RWPE2 (cell line): ENCODE results near the gene BRAT1.

Experiments
- ATAC-seq: fragments of 200-7000 bp; cut with Tn5 transposase; 3 replicates; pipeline ENCODE4 v1.9.1; 2021; ENCODE audit warnings: low read depth
- DNase-seq: peaks from one replicate; pipeline ENCODE4 v3.0.0-alpha.2; 2020; ENCODE audit warnings: low spot score
- H3K27ac ChIP-seq: fragments of 450-650 bp; 2 replicates; pipeline ENCODE4 v1.5.1; 2017; ENCODE audit warnings: mild to moderate bottlenecking; ENCODE audit not compliant: poor library complexity, severe bottlenecking
- H3K27me3 ChIP-seq: fragments of 250-450 bp; sonication (Bioruptor Pico); 2 replicates; pipeline ENCODE4 v1.5.1; 2021; ENCODE audit warnings: mild to moderate bottlenecking, moderate library complexity; ENCODE audit not compliant: insufficient read depth, poor library complexity, severe bottlenecking
- H3K36me3 ChIP-seq: fragments of 250-450 bp; sonication (Bioruptor Pico); 2 replicates; pipeline ENCODE4 v1.5.1; 2020; ENCODE audit warnings: low read depth, mild to moderate bottlenecking, moderate library complexity
- H3K4me1 ChIP-seq: fragments of 250-450 bp; sonication (Bioruptor Pico); 2 replicates; pipeline ENCODE4 v1.5.1; 2021; ENCODE audit warnings: mild to moderate bottlenecking, moderate library complexity; ENCODE audit not compliant: insufficient read depth, poor library complexity, severe bottlenecking
- H3K4me3 ChIP-seq: fragments of 250-450 bp; sonication (Bioruptor Pico); 2 replicates; pipeline ENCODE4 v1.5.1; 2021; ENCODE audit warnings: mild to moderate bottlenecking, moderate library complexity; ENCODE audit not compliant: severe bottlenecking
- H3K9me3 ChIP-seq: fragments of 250-450 bp; sonication (Bioruptor Pico); 2 replicates; pipeline ENCODE4 v1.5.1; 2021; ENCODE audit warnings: mild to moderate bottlenecking, moderate library complexity; ENCODE audit not compliant: severe bottlenecking
- TF ChIP-seq, protein P1 (sequence below): fragments of 450-650 bp; IDR thresholded peaks from one replicate; pipeline ENCODE4 v1.5.1; 2017; ENCODE audit warnings: mild to moderate bottlenecking, moderate library complexity; ENCODE audit not compliant: poor library complexity, severe bottlenecking

Gene BRAT1

DNA sequence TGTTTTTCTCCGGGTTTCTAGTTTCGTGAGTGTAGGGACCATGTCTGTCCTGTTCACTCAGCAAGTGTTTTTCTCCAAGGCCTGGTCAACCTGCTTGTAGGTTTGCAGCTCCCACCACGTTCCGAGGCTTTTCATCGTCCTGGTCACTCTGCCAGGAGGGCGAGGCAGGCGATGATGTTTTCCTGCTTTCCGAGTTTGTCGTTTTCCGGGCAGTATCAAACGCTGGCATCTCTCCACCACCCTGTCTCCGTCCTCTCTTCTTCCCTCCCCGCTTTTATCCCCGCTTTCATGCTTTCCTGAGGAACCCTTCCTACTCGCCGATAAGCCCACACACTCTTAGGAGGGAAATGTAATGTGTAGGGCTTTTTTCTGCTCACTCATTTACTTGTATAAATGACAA is 14.7 kb upstream of the BRAT1 start:
- H3K9me3 ChIP-seq, result no peaks in the 10 kb centered on the region
- H3K4me1 ChIP-seq, result peaks cover 5% of the 10 kb centered on the region

DNA sequence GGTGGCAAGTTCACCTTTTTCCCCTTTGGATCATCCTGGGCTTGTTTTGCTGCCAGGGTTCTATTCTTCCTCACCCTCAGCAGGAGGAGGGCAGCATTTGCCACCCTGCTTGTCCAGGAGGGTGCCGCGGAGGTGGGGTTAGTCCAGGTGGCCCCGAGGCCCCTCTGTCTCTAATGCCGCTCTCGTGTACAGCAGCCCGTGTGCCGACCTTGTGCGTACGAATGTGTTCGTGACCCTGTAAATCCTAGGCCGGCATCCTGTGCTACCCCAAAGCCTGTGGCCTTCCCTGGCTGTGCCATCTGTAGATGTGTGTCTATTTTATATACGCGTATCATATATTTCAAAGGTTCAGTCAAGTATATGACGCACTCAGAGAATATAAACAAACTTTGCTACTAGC is 14.1 kb upstream of the BRAT1 start:
- Histone ChIP-seq H3K4me3 (no peak overlapping the region), H3K27me3 (no peaks in the 10 kb centered on the region), H3K4me1 (peaks cover 5% of the 10 kb centered on the region), H3K36me3 (peaks cover 16% of the 10 kb centered on the region), H3K27ac (no peak overlapping the region), H3K9me3 (no peaks in the 10 kb centered on the region)
- TF ChIP-seq, protein P1, sequence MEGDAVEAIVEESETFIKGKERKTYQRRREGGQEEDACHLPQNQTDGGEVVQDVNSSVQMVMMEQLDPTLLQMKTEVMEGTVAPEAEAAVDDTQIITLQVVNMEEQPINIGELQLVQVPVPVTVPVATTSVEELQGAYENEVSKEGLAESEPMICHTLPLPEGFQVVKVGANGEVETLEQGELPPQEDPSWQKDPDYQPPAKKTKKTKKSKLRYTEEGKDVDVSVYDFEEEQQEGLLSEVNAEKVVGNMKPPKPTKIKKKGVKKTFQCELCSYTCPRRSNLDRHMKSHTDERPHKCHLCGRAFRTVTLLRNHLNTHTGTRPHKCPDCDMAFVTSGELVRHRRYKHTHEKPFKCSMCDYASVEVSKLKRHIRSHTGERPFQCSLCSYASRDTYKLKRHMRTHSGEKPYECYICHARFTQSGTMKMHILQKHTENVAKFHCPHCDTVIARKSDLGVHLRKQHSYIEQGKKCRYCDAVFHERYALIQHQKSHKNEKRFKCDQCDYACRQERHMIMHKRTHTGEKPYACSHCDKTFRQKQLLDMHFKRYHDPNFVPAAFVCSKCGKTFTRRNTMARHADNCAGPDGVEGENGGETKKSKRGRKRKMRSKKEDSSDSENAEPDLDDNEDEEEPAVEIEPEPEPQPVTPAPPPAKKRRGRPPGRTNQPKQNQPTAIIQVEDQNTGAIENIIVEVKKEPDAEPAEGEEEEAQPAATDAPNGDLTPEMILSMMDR, result no peak
- no peak for DNase-seq
- ATAC-seq, result no peak

More for the DNA sequence above, 14.7 kb upstream of the BRAT1 start:
- no peak for DNase-seq
- no peak overlapping the region for H3K4me3 ChIP-seq
- no peak for ATAC-seq
- TF ChIP-seq, protein P1, result no peak
- peaks cover 16% of the 10 kb centered on the region for H3K36me3 ChIP-seq
- no peak overlapping the region for H3K27ac ChIP-seq
- H3K27me3 ChIP-seq, result no peaks in the 10 kb centered on the region

DNA sequence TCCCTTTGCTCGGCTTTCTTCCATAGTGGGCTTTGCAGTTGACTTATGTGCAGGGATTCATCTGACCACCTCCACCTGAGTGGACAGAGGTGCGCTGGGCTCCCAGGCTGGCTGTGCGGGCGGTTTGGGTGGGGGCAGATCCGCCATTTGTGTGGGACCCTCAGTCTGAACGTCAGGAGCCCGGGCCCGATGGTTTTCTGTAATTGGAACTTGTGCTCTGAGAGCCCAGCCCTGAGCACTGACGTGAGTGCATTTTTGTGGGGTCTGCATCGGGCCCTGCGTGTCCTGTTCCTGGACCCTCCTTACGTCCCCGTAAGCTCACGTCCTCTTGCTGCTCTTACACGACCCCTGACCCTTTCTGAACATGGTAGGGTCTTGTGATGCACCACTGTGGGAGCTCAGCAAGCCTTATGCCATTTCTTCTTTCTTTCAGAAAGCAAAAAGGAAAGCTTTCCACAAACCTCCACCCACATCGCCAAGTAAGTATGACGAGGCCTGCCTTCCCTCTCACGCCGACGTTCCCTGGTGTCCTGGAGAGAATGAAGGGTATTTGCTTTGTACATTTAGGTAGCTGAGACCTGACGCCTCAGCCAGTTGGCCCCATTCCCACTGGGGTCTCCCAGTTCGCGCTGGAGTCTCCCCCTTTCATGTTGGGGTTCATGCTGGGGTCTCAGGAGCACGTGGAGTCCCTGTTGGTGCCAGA is 13.3 kb upstream of the BRAT1 start:
- no peak overlapping the region for H3K4me3 ChIP-seq
- no peaks in the 10 kb centered on the region for H3K27me3 ChIP-seq
- no peaks in the 10 kb centered on the region for H3K9me3 ChIP-seq
- H3K4me1 ChIP-seq, result peaks cover 5% of the 10 kb centered on the region
- ATAC-seq (no peak), DNase-seq (no peak)
- TF ChIP-seq, protein P1, result no peak
- no peak overlapping the region for H3K27ac ChIP-seq
- H3K36me3 ChIP-seq, result peaks cover 16% of the 10 kb centered on the region

DNA sequence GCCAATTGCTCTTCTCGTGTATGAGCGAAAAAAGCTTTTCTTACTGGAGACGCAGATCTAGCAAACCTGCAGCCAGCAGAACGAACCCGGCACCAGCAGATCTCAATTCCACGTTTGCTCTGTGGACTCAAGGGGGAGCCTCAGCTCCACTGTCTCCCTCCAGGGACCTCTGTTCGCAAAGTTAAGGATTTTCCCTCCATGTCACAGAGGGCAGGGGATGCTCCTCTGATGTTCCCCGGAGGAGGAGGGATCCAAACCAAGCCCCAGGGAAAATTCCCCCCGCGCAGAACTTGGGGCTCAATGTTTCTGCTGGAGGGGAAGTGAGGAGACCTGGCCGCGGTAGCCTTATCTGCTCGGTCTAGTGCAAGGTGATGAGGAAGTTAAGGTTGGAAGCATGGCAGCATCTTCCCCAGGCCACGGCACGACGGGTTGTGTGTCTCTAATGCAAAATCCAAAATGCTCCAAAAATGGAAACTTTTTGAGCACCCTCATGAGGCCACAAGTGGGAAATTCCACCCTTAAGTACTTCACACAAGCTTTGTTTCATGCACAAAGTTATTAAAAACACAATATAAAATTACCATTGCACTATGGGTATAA is 12.5 kb upstream of the BRAT1 start:
- TF ChIP-seq, protein P1, result peak; percentile 34
- H3K27ac ChIP-seq, result no peak overlapping the region
- H3K27me3 ChIP-seq, result no peaks in the 10 kb centered on the region
- peaks cover 12% of the 10 kb centered on the region for H3K36me3 ChIP-seq
- H3K4me3 ChIP-seq, result no peak overlapping the region
- ATAC-seq (no peak), DNase-seq (no peak)
- peaks cover 5% of the 10 kb centered on the region for H3K4me1 ChIP-seq
- H3K9me3 ChIP-seq, result no peaks in the 10 kb centered on the region
